ENCODE data around the gene LRRC8E. TPM values are rescaled to one million over a fixed set of nuclear protein-coding genes. Genes with fewer than 3 reads are reported as not detected.

LRRC8E gene
- total and polyA plus RNA-seq, 10 of the 15 experiments (the other 5 are each of a cell fraction or from before 2014, with no cell fraction given), result 0.04 to 0.32 (median 0.25) TPM; not detected in 7

- Histone ChIP-seq H3K79me2 (ENCODE audit: control insufficient read depth, insufficient read depth, low read length) (no peaks in the 10 kb centered on the region), H3K4me2 (ENCODE audit: control insufficient read depth, insufficient read depth) (no peak overlapping the region), H2AFZ (ENCODE audit: control insufficient read depth, low read depth, low read length) (no peak overlapping the region), H3K9me3 (replicated peaks; ENCODE audit: control insufficient read depth, insufficient read depth, low read length) (no peaks in the 10 kb centered on the region), H3K27ac (ENCODE audit: control insufficient read depth, insufficient read depth) (no peak overlapping the region), H3K36me3 (ENCODE audit: control insufficient read depth in 2 of 2, insufficient read depth in 2 of 2, low read length in 1 of 2) (peaks cover 13 to 43% of the 10 kb centered on the region in 2 experiments; a peak in 3 of 4 replicates), H3K4me1 (ENCODE audit: control insufficient read depth, insufficient read depth, low read length) (no peaks in the 10 kb centered on the region; the same call in 1 of the 2 replicates), H3K27me3 (replicated peaks in 1 of 2; ENCODE audit: control insufficient read depth in 2 of 2, insufficient read depth in 2 of 2, low read length in 1 of 2) (no peaks in the 10 kb centered on the region), H4K20me1 (ENCODE audit: control insufficient read depth, insufficient read depth) (no peaks in the 10 kb centered on the region), H3K9ac (ENCODE audit: control insufficient read depth, insufficient read depth, low read length) (no peak overlapping the region), H3K4me3 (no peak overlapping the region)
- DNase-seq (ENCODE audit: low read depth, low spot score) (no peak), ATAC-seq (no peak), FAIRE-seq (no peak)
- intact Hi-C loops (cut with micrococcal nuclease; ENCODE audit: unreplicated experiment) (no loop called here), in situ Hi-C loops (cut with MboI) (no loop called here)
- WGBS (ENCODE audit: insufficient coverage, insufficient replicate concordance, low lambda C conversion rate, missing lambda C conversion rate), result 95% methylated on average over 40 of the region's 55 CpGs
- ChIA-PET RAD21 (ENCODE audit: unreplicated experiment) (no interaction called here), SMC1A (ENCODE audit: uncharacterized antibody, unreplicated experiment) (no interaction called here), CTCF (no interaction called here), POLR2A (no interaction called here)
- BruUV-seq (replicated peaks), result no TSS peak
- no peak for TF ChIP-seq TARDBP (IDR thresholded peaks at IDR 0.05; ENCODE audit: borderline replicate concordance)
- TF ChIP-seq CHD4 (IDR thresholded peaks at IDR 0.05), result no peak
- no peak for TF ChIP-seq KLF5 (IDR thresholded peaks at IDR 0.05; ENCODE audit: partially characterized antibody)
- no peak for TF ChIP-seq JUND (IDR thresholded peaks at IDR 0.05; ENCODE audit: low read depth, low read length)
- TF ChIP-seq MTA2 (IDR thresholded peaks at IDR 0.05; ENCODE audit: low read depth), result no peak
- TF ChIP-seq TCF7 (IDR thresholded peaks at IDR 0.05; ENCODE audit: borderline replicate concordance), result no peak
- no peak for TF ChIP-seq SIX5 (IDR thresholded peaks at IDR 0.05; ENCODE audit: low read depth, low read length, severe bottlenecking)
- no peak for TF ChIP-seq MYC (IDR thresholded peaks at IDR 0.05; ENCODE audit: insufficient read depth, insufficient read length, insufficient replicate concordance, low read length, severe bottlenecking)
- TF ChIP-seq PAX5 (IDR thresholded peaks at IDR 0.05; ENCODE audit: borderline replicate concordance, low read depth, low read length), result no peak
- TF ChIP-seq ZNF207 (IDR thresholded peaks at IDR 0.05; ENCODE audit: borderline replicate concordance), result no peak
- no peak for TF ChIP-seq FOXK2 (IDR thresholded peaks at IDR 0.05)
- no peak for TF ChIP-seq ASH2L (IDR thresholded peaks at IDR 0.05; ENCODE audit: borderline replicate concordance, low read depth)
- TF ChIP-seq, protein P1, sequence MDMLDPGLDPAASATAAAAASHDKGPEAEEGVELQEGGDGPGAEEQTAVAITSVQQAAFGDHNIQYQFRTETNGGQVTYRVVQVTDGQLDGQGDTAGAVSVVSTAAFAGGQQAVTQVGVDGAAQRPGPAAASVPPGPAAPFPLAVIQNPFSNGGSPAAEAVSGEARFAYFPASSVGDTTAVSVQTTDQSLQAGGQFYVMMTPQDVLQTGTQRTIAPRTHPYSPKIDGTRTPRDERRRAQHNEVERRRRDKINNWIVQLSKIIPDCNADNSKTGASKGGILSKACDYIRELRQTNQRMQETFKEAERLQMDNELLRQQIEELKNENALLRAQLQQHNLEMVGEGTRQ (IDR thresholded peaks at IDR 0.05; ENCODE audit: borderline replicate concordance, low read depth, low read length), result no peak
- no peak for TF ChIP-seq STAT1 (conservative IDR thresholded peaks at IDR 0.05)
- no peak for TF ChIP-seq HDAC6 (IDR thresholded peaks at IDR 0.05; ENCODE audit: unreplicated experiment)
- no peak for TF ChIP-seq KAT2A (conservative IDR thresholded peaks at IDR 0.05; ENCODE audit: control insufficient read depth, low read depth, low read length)
- TF ChIP-seq CBX3 (IDR thresholded peaks at IDR 0.05; ENCODE audit: borderline replicate concordance, low read depth), result no peak
- TF ChIP-seq YY1 (IDR thresholded peaks at IDR 0.05; ENCODE audit: low read depth, low read length), result no peak
- no peak for TF ChIP-seq PKNOX1 (IDR thresholded peaks at IDR 0.05)
These were observed 45.8 kb downstream of the LRRC8E start for GRCh38 chr19:7933828-7934725.
